Measurements from ENCODE around the gene KIF18A.
"Not testable (repeated sequence)": the region's sequence is repeated elsewhere in the genome, so short reads cannot be mapped to it uniquely, and the experiment has no call there.

KIF18A gene

DNA sequence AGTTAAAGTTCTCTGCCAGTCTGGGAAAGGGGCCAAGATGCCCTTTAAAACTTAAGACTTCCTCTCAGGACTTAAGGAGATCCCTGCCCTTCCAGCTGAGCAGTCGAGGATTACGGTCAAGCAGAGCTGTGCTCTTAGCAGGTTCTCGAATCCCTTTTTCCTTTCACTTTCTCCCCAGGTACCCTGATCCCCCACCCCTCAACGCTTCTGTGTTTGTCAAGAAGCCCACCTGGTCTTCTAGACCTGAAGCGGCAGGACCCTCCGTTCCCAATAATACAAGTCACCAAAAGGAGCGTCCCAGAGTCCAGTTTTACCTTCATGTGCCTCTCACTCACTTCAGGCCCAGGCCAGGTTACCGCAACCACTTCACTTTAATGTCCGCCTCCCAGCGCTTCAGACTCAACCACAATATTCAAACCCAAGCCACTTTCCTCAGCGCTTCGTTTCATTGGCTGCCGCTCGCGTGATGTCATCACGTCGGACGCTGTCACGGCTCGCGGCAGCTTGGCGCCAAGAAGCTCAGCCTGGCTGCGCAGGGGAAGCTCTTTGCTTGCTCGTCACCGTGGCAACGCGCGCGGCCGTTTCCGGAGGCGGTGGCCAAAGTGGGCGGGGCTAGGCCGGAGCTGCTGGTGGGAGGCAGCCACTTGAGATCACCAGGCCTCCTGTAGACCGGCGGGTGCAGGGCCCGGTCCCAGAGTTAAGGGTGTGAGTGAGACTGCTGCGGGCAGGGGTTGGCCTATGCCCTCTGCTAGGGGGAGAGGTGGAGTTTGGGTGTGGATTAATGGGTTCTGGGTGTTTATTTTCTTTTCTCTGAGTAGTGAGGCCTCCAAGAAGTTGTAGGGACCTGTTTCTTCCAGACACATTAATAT is at the start of gene KIF18A, which contains the start of gene METTL15:
KIF18A (minus strand) TSS at position 407 of the 869 bp plus-strand sequence. CDS start 10,209 bp downstream, outside the sequence.
METTL15 (plus strand) TSS at position 639 of the 869 bp plus-strand sequence. CDS start 4,947 bp downstream, outside the sequence.
- DNase-seq, result peak; percentile 95

DNA sequence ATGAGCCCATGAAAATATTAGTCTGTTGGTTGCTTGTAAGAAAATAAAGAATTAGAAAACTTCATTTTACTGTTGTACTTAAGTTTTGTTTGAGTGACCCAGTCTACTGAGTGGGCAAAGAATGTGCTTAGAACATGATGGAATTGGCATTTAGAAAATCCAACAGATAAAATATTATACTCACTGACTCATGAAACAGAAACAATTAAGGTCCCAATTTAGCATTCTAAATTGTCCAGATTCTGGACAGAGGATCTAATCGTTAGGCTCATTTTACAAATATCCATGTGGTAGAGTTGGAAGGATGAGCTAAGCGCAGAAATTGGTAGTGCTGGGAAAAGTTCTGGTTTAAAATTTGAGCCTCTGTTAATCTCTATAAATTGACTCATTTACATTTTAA is 45.6 kb upstream of the KIF18A start:
- no peak for DNase-seq

DNA sequence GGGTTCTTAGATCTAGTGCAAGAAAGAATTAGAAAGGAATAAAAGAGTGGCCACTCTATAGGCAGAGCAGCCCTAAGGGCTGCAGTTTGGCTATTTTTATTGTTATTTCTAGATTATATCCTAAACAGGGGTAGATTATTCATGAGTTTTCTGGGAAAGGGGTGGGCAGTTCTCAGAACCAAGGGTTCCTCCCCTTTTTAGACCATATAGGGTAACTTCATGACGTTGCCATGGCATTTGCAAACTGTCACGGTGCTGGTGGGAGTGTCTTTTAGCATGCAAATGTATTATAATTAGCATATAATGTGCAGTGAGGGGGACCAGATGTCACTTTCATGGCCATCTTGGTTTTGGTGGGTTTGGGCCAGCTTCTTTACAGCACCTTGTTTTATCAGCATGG is 44.8 kb upstream of the KIF18A start:
- DNase-seq, result no peak

DNA sequence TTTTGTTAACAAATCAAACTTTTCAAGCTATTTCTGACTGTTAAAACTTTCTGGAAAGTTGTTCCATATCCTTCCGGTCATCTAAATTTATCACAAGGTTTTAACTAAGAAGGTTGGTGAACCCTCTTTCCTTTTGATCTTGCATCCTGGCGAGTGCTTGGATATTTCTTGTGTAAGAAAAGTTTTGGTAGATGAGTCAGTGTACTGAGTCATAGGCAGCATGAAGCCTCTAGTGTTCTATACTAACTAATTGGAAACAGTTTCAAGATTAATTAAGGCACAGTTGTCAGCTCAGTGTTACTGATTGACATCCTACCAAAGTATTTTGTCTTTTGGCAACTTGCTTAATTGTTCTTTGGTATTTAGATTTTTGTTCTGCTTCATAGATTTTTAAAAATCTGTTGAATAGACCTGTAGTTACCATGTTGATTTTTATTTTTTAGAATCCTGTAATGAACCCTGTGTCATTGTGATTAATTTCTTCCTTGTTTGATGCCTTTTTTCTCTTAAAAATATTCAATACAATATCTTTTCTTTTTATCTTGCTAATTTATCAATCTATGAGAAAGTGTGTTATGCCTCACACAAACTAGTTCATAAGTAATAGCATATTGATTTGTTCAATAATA is 38.3 kb upstream of the KIF18A start:
- DNase-seq, result no peak

DNA sequence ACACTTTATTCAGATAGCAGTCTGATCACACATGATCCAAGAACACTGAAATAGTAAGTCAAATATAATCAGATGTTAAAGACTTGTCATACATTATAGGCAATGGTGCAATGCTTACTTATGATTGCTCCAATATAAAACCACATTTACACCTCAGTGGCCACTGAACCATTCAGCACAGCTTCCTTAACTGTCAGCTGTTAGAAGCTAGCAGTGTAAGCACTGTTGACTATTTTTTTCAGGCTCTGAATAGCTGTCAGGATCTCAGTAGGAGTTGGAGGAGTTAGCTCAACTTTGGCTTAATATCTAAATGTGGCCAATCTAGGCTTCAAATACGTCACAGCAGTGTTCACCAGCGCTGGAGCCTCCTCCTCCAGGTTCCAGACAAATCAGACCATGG is 36.9 kb upstream of the KIF18A start:
- DNase-seq, result no peak

DNA sequence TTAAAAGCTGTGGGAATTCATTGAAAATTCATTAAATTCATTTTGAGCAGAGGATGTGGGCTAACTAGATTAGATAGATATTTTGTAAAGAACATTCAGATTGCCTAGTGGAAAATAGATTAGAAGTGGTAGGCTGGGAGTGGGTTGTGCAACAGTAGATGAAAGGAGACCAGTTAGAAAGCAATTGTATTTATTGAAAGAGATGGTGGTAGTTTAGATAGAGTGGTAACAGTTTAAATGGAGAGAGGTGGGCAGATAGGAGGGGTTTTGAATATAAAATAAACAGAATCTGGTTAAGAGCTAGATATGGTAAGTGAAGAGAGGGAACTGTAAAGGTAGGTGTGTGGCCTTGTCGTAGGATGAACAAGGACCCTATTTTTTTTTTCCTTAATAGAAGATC is 34.8 kb upstream of the KIF18A start:
- DNase-seq, result no peak

DNA sequence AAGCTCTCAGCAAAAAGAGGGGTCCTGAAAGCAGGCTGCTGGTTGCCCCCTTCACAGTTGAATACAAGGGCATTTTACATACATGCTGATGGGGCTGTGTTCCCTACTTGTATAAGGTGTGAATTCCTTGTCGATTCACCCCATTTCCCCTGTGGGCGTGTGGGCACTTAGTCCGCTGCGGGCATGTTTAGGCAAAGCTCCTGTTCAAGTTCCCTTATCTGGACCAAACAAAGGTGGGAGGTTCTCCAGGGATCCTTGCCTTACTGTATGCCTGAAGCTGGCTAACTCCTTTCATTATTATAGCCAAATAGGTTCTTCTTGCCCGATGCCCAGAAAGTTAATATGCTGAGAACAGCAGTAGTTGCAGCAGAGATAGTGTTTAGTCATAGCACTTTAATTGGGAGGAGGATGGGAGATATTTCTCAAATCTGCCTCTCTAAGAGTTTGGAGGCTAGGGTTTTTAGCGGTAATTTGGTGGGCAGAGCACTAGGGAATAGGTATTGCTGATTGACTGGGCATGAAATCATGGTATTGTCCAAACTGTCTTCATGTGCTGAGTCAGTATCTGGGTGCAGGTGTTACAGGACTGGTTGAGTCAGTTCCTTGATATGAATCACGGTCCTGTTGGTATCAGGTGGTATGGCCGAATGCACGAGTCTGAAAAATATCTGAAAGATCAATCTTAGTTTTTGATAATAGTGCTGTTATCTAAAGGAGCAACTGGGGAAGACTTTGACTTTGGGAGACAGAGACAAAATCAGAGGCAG is 32.9 kb upstream of the KIF18A start:
- no peak for DNase-seq

DNA sequence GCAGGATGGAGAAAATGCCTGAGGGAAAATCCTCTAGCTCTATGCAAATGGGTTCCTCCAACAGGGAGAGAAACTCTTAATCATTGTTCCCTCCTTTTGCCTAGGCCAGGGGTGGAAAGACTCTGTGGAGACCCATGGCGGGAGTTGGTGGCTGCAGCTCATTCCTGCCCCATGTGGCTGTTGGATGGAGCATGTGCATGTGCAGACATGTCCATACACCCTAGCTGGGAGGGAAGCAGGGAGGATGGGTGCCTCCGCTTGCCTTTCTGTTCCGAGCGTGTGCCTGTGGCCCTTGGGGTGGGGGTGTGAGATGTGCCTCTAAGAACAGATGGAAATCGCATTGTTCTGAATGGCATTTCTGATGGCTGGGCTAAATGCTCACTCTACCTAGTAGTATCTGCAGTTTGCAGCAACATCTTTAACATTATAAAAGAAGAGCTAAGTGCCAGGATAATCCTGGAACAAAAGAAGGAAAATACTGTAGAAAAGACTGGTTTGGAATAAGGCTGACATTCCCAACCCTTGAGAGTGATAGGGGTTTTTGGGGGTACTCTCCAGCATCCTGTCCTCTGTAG is 32.0 kb upstream of the KIF18A start:
- no peak for DNase-seq

DNA sequence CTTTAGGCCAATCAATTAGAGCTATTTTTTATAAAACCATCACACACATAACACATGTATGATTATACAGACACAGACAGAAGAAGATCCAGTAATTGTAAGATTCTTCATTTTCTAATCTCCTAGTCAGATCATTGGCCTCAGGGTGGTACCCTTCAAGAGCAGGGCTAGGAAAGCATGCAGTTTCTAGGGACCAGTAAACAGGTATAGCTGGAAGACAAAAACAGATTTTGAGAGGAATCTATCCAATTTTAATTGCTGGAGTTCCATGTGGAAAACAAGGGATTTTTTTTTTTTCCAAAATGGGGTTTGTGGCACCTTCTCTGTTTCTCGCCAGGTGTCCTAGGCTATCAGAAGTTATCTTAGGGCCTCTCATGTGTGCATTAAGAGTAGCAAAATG is 29.9 kb upstream of the KIF18A start:
- no peak for DNase-seq

DNA sequence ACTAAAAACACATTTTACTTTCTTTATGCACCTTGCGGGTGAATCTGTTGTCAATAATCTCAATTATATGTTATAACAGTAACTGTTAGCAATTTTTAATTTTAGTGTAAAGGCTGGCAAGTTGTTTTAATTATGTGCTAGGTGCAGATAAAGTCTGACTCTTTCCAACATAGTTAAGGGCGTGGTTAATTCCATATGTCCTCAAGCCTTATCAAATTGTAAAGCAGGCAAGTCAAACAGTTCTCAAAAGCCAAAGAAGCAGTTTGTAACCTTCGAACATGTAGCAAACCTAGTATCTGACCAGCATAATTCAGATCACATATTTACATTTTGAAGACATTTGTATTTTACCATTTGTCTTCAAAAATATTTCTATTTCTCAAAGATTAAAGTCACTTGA is 29.4 kb upstream of the KIF18A start:
- no peak for DNase-seq

DNA sequence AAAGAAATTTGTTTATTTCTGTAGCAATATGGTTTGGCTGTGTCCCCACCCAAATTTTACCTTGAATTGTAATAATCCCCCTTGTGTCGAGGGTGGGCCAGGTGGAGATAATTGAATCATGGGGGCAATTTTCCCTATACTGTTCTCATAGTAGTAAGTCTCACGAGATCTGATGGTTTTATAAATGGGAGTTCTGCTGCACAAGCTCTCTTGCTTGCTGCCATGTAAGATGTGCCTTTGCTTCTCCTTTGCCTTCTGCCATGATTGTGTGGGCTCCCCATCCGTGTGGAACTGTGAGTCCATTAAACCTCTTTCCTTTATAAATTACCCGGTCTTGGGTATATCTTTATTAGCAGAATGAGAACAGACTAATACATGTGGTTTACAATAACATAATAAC is 28.2 kb upstream of the KIF18A start:
- DNase-seq, result not testable (repeated sequence)

DNA sequence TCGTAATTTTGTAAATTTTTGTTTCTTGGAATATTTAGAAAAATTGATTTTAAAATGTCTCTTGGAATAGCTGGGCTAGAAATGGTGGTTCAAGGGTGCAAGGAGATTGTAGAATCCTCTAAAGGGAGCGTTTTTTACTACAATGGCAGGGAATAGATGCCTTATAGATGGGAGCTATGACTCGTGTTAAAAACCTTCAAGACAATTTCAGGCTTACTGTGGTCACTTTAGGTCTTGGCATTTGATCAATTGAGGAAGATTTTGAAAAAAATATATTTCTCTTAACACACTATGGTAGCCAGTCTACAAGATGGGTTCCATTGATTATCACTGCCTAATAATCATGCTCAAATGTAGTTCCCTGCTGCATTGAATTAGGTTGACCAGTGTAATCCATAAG is 25.2 kb upstream of the KIF18A start:
- no peak for DNase-seq

DNA sequence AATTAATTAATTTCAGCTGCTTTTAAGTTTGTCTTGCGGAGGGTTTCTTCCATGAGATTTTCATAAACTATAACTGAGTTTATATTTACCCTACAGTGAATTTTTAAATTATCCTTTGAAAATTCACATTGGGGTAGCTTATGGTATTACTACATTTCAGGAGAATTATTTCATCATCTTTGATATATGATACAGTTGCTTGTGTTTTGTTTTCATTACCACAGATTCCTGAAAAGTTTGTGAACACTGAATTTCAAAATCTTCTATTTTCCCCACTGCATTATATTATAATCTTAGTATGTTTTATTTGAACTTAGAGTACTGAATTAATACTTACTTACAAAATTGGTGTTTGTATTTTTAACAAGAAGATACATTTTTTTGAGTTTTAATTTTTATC is 24.6 kb upstream of the KIF18A start:
- DNase-seq, result no peak

DNA sequence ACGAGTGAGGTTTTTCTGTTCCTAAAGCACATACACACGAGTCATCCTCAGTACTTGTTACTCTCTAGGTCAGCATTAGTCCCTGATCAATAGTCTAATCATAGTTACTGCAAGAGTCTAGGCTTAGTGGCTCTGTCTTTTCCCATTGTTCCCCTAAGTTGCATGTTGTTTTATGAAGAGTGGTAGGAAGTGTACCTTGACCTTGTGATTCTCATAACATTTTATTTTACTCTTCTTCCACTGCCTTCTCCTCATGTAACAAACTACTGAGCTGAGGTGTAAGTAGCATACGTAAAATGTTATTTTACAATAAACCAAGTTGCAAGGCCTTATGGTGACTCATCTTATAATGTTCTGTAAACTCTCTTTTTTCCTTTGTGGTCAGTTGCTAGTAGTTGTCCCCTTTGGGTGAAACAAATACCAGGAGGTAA is 15.2 kb upstream of the KIF18A start:
- no peak for DNase-seq

DNA sequence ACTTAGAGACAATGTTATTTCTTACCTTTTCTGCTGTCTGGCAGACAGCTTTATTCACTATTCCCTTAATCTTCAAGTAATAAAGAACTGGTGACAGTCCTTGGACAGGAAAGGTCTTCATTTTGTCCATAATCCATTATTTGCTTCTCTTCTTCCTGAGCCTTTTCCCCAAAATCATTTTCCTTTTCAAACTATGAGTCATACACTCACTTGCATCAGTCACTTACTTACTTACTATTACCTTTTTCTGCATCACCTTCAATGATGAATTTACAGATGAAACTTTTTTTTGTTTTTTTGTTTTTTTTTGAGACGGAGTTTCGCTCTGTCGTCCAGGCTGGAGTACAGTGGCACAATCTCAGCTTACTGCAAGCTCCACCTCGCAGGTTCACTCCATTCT is 9.8 kb upstream of the KIF18A start:
- no peak for DNase-seq

DNA sequence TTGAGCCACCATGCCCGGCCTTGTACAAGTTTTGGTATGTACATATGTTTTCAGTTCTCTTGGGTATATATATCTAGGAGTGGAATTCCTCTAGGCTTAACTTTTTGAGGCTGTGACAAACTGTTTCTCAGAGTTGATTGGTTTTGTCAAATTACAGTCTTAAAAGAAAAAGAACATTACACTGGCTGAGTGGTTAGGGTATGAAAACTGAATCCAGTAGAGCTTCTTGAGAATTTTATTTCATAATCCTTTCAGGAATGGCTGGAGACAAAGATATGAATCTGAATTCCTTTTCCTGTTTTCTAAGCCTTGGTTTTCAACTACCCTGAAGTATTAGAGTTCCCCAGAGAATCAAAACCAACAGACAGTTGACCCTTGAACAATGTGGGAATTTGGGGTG is 6.8 kb upstream of the KIF18A start:
- no peak for DNase-seq

DNA sequence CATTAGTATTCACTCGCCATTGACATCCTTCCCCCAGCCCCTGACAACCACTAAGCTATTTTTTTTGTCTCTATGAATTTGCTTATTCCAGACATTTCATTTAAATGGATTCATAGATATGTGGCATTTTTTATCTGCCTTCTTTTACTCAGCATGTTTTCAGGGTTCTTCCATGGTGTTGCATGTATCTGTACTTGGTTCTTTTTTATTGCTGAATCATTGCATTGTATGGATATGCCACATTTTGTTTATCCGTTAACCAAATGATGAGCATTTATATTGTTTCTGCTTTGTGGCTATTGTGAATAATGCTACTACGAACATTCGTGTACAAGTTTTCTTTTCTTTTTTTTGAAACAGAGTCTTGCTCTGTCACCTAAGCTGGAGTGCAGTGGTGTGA is 6.2 kb upstream of the KIF18A start:
- DNase-seq, result no peak

DNA sequence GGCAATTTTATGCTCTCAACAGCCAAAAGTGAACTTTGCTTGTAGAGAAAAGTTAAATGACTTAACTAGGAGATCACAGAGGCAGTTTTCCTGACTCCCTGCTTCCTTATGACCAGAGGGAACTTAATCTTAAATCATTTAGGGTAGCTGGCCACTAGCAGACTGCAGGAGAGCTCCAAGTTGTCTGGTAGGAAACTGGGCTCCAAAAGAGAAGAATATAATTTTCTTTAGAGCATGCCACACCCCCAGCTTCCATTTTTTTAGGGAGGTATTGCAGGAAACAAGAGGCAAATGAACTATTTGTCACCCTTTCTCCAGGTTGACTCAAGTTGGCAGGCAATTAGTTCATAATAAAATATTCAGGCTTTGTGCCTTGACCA is 2.9 kb upstream of the KIF18A start:
- no peak for DNase-seq

DNA sequence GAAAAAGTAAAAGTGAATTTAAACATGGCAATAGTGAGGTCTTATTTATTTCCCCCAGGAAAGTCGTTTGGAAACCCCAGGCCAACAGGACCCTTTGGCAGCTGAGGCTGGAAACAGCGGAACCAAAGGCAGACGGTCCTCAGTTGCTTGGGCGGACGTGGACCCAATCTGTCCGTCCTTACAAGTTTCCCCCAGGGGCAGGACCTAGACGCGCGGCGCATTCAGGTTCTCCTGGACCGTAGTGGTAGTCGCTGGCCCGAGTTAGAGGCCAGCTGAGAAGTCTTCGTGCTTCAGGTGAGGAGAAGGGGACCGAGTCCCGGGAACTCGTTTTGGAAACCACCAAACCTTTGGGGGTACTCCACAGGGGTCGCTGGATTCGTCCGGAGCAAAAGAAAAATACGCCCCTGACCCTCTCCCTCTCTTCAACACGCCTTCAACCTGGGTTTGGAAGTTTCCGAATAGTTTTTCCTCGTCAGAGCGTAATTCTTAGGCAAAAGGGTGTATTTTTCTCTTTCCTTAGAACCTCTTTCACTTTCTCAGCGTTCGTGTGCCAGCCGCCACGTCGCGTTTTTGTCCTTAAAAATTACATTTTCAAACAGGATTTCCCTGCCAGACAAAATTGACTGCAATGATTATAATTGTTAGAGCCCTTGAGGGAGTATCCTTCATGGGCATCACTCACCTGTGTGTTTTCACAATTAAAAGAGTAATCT is 2.3 kb upstream of the KIF18A start:
- DNase-seq, result peak; percentile 45

DNA sequence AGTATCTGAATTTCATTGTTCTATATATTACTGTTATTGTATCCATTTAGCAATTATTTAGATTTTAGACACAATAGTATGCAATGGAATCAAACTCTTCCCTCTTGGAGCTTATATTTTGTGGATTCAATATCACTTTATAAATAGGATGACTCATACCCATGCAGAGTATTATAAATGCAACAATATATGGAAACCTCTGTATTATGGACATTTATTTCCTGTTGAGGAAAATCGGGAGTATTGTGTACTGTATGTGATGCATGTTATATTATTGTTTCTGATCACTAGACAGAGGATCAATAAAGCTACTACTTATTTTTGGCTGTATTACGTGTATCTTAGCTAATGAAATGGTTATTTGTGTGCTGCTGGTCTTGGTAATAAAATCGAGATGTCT is 1.0 kb upstream of the KIF18A start:
- no peak for DNase-seq

DNA sequence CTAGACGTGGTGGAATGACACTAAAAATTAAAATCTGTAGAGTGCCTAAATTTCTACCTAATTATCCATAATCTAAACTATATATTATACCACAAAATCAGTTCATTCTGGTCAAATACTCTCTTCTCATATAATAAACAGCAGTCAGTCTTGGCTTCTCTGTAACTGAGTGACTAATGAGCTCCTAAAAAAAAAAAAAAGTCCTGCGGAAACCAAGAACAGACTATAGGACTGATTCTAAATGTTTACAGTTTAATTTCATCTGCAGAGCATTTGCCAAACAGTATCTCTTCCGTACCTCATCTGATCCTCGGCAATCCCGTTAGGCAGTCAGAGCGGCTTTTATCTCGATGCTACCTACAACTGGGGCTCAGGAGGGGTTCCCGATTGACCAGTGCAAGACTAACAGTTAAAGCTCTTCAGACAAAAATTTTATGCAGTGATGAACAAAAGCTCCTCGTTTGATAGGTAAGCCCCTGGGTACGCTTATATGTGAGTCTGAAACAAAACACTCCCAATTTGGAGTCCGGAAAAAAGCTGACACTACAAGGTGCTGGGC is 686 bp downstream of the KIF18A start:
- DNase-seq, result no peak

DNA sequence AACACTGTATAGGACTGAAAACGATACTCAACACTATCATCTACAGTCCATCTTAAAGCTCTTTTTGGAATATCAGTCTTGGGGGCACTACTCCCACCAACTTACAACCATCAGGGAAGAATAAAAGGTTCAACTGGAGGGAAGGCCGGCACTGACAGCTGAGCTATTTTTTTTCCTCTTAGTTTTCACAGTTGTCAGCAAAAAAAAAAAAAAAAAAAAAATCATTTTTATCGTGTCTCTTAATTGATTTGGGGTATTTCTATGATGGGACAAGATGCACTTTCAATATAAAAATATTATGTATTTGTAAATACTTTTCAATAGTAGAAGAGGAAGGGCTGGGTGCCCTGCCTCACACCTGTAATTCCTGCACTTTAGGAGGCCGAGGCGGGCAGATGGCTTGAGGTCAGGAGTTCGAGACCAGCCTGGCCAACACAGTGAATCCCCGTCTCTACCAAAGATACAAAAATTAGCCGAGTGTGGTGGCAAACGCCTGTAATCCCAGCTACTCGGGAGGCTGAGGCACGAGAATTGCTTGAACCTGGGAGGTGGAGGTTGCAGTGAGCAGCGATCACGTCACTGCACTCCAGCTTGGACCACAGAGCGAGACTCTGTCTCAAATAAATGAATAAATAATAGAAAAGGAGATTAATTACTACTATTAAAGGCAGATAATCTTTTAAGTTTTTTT is 1.5 kb downstream of the KIF18A start:
- DNase-seq, result no peak
